ENCODE measurements around the gene INSIG2.

Gene INSIG2

GRCh38 chr2:118102433-118103082 lies 14.3 kb downstream of the INSIG2 start:
- no peak for DNase-seq

DNA sequence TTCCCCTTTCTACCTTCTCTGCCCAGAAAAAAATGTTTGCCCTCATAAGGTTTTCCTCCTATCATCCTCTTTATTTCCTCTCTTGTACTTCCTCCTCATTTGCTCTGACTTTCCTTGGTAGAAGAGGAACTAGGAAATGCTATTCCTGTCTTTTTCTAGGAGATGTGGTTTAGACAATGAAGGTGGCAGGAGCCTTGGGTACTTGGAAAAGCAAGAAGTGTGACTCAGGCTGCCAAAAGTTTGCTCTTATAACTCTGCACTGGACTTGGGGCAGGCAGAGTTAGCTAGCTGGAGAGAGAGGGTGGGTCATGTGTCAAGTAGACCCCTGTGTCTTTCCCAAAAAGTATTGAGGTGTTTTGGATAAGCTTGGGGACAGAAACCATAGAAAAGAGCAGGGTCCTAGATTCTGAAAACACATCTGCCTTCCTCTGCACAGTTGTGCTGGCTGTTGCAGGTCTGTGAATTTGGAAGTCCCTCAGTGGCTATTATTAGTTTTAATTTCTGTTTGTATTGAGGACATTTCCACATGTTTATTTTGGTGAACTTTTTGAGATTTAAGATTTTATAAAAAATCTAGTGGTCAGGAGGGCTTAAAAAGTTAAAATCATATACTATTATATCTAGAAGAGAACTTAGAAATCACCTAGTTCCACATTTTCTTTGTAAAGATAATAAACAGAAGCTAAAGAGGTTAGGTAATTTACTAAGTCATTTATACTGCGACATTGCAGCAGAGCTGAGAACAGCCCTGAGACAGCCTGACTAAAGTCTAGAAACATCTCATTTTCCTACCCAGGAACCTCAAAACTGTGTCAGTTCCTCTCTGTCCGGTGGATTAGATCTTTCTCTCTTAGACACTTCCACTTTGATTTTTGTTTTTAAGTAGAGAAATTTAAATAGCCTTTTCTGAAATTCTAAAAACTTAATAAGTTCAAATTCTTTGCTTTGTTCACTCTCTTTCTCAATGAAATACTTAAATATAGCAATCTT lies 16.0 kb downstream of the INSIG2 start:
- no peak for DNase-seq

GRCh38 chr2:118105497-118105896 lies 17.2 kb downstream of the INSIG2 start:
- DNase-seq = no peak

DNA sequence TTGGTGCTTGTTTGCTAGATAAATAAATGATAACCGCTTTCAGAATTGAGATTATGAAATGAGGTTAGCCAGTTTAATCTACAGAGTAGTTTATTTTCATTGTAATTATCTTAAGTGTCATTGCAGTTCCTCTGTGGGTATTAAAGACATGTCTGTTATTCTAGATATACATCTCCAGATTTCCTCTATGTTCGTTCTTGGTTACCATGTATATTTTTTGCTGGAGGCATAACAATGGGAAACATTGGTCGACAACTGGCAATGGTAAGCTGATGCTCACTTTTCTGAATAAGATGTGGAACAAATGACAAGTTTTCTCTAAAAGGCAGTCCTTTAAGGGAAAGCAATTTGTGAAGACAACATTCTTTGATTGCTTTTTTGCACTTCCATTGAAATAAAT lies 18.7 kb downstream of the INSIG2 start:
- no peak for DNase-seq

GRCh38 chr2:118110310-118110709 lies 22.0 kb downstream of the INSIG2 start:
- no peak for DNase-seq

DNA sequence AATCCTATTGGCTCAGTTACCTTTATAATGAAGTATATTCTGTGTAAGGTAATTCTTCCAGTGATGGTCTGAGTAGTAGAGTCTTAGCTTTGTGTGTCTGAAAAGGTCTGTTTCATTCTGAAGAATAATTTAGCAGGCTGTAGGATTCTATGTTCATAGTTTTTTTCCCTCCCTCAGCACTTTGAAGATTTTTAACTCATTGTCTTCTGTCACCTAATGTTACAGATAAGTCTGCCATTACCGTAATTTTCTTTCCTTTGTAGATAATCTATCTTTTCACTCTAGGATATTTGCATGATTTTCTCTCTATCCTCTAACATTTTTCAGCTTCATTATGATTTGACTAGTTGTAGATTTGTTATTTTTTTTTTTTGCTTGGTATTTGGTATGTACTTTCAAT lies 22.7 kb downstream of the INSIG2 start:
- DNase-seq = no peak

DNA sequence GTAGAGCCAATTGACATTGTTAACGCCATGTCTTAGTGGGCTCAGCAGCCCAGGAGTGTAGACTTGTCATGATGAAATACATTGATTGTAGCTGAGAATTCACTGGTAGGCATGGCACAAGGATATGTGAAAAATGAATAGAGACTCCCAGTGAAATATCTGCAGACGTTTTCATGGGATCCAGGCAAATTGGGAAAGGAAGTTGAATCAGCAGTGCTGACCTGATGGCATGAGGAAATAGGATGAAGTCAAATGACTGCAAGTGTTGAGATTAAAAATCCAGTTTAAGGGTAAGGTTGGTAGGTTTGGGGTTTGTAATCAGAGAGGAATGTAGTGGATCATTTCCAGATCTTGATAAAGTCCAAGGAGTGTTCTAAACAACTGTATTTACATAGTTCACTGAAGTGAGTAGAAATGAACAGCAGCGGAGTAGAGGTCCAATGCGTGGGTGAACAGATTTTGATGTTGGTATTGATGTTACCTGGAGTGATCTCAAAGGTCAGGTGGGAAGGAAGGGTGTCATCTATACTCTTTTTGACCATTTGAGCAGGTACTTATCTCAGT lies 24.6 kb downstream of the INSIG2 start:
- DNase-seq = no peak

- no peak for DNase-seq
Observed at GRCh38 chr2:118114863-118115262, 26.6 kb downstream of the INSIG2 start.

GRCh38 chr2:118115761-118116160 lies 27.5 kb downstream of the INSIG2 start:
- no peak for DNase-seq

DNA sequence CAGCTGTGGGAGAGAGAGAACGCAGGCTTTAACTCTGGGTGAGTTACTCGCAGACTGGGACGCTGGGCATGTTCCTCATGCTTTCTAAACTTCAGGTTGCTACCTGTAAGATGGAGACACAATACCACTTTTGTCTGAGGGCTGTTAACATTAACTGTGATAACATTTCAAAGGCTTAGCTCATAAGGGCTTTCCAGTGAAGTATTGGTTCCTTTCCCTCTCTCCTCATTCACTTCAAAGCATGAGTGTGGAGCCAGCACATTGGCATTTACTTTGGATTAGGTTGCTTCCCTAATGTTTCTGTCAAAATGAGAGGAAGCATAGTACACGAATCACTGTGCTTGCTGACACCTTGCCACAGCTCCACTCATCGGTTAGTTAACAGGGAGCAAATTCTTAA lies 30.2 kb downstream of the INSIG2 start:
- no peak for DNase-seq

GRCh38 chr2:118119158-118119727 lies 31.0 kb downstream of the INSIG2 start:
- no peak for DNase-seq

- no peak for DNase-seq
Observed at GRCh38 chr2:118119761-118120400, 31.6 kb downstream of the INSIG2 start.

GRCh38 chr2:118120401-118120780 lies 32.1 kb downstream of the INSIG2 start:
- no peak for DNase-seq

DNA sequence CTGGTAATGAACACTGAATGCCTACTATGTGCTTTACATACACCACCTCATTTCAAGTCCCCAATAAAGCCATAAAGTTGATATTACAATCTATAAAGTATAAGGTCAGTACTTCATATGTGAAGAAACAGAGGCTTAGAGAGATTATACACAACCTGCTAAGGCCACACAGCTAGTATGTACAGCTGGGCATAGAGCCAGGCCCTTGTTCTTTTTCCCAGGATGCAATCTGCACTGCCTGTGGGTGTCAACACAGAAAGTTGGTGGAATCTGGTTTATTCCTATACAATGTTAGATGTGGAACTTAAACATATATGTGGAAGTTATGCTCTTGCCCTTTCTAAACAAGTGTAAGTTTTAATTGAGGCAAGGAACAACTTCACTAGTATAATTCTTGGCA lies 32.8 kb downstream of the INSIG2 start:
- DNase-seq = no peak

DNA sequence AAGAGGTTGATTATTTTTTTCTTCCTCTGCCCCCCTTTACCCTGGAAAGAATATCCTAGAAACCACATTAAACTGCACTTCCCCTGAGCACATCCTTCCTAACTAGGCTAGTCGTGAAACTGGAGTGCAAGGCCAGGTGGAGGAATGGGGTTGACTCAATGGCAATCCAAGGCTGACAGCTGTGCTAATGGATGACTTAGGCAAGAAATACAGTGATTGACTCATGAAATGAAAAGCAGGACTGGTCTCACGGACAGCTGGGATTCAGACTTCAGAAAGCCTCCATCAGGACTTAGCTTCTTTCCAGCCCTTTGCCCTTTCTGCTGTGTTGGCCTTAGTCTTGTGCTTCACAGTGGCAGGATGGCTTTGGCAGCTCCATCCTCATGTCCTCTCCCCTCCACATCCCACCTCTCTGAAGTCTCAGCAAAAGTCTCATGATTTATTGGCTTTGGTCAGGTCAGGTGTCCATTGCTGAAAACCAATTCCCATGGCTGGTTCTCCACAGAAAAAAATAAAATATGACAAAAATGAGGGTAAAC lies 33.8 kb downstream of the INSIG2 start:
- DNase-seq = no peak

GRCh38 chr2:118122594-118123281 lies 34.5 kb downstream of the INSIG2 start:
- DNase-seq = no peak

DNA sequence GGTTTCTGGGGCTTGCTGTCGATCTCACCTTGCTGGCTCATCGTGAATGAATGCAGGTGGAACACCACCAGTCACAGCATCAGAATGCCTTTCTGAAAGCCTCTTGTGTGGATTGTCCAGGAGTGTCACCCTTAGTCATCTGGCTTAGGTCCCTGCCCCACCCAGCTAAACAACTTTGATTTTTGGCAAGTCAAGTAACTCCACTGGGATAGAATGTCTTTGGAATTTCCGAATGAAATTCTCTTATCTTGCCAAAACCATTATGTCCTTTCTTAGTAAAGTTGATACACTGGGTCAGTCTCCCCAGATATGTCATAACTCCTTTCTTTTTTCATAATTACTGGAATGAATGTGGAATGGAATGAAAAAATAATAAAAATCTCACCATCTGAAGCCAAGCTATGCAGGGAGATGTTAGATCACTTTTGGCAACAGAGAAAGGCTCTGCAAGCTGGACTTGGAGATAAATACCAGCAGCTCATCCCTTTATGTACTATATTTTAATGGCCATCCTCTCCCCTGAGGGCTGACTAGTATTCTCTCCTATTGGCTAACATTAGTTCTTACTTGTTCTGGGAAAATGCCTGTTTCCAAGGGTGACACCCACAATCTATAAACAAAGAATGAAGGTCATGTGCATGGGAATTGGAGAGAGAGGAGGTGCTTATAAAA lies 35.4 kb downstream of the INSIG2 start:
- DNase-seq = no peak

GRCh38 chr2:118124288-118124891 lies 36.1 kb downstream of the INSIG2 start:
- no peak for DNase-seq

- no peak for DNase-seq
Observed at GRCh38 chr2:118127250-118127649, 39.0 kb downstream of the INSIG2 start.

GRCh38 chr2:118128826-118129225 lies 40.6 kb downstream of the INSIG2 start:
- DNase-seq = no peak

DNA sequence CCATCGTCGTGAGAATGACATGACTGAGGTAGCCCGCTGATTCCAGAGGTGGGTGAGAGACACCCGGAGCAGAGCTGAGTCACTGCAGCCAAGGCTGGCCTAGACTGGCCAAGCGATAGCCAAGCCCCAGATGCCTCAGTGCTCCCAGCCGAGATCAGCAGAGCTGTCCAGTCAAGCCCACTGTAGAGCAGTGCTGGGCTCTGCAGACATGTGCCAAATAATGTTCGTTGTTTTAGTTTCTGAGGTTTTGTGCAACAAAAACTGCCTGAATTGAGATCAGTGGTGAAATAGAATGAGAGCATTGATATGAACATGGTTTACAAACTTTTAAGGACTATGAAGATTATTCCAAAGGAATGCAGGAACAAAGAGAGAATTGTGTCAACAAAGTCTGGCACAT lies 42.1 kb downstream of the INSIG2 start:
- DNase-seq = no peak
